Vagina (tissue), 2 donors: ENCODE results near the gene LMCD1.

Experiments
- CTCF ChIP-seq, 3 experiments: fragments of 450-650 bp in 2 of 3; fragments of 200-600 bp in 1 of 3; sonication (generic) in 1 of 3; IDR thresholded peaks; one replicate each; pipeline ENCODE4 v1.5.1; 2017 to 2019; ENCODE audit warnings: antibody characterized with exemption in 3 of 3, mild to moderate bottlenecking in 2 of 3, moderate library complexity in 2 of 3
- POLR2A ChIP-seq, 2 donors: fragments of 450-650 bp; IDR thresholded peaks; one replicate each; pipeline ENCODE4 v1.6.1; 2017; ENCODE audit warnings: antibody characterized with exemption in 2 of 2, mild to moderate bottlenecking in 2 of 2, moderate library complexity in 2 of 2
- POLR2AphosphoS5 ChIP-seq, 2 donors: sonication (generic); formaldehyde crosslinking; IDR thresholded peaks; one replicate each; pipeline ENCODE4 v1.9.0; 2017; ENCODE audit warnings: antibody characterized with exemption in 2 of 2, mild to moderate bottlenecking in 2 of 2, low read depth in 1 of 2; ENCODE audit not compliant: insufficient read depth in 1 of 2

GRCh38 chr3:8486434-8486833 is 15.2 kb upstream of the LMCD1 start:
- TF ChIP-seq CTCF (IDR thresholded peaks at IDR 0.05) = no peak
- TF ChIP-seq POLR2A (IDR thresholded peaks at IDR 0.05) = no peak
- no peak for TF ChIP-seq POLR2AphosphoS5 (IDR thresholded peaks at IDR 0.05; ENCODE audit: insufficient read depth in 1 of 2, low read depth in 1 of 2)
